HEK293 (cell line): Measurements from ENCODE around the gene PITHD1.
A peak's percentile ranks its signal among the peaks of the same experiment; 100 is the strongest.

Source experiments
- BCL11A ChIP-seq: fragments of 450-650 bp; formaldehyde crosslinking; IDR thresholded peaks from 2 replicates; pipeline ENCODE4 v1.5.1; 2016; ENCODE audit warnings: low read depth, missing biosample characterization, missing genetic modification characterization
- GFI1B ChIP-seq: fragments of 450-650 bp; formaldehyde crosslinking; IDR thresholded peaks from 2 replicates; pipeline ENCODE4 v1.5.1; 2016; ENCODE audit warnings: missing biosample characterization, missing genetic modification characterization
- MYNN ChIP-seq: fragments of 450-650 bp; formaldehyde crosslinking; IDR thresholded peaks from 2 replicates; pipeline ENCODE4 v1.5.1; 2016; ENCODE audit warnings: missing biosample characterization, missing genetic modification characterization, borderline replicate concordance
- OSR2 ChIP-seq: fragments of 450-650 bp; formaldehyde crosslinking; IDR thresholded peaks from 2 replicates; pipeline ENCODE4 v1.5.1; 2016; ENCODE audit warnings: missing biosample characterization, missing genetic modification characterization
- SP3 ChIP-seq: fragments of 450-650 bp; formaldehyde crosslinking; IDR thresholded peaks from 2 replicates; pipeline ENCODE4 v1.5.1; 2016; ENCODE audit warnings: missing biosample characterization, missing genetic modification characterization
- ZBTB1 ChIP-seq: fragments of 450-650 bp; formaldehyde crosslinking; IDR thresholded peaks from 2 replicates; pipeline ENCODE4 v1.5.1; 2016; ENCODE audit warnings: missing biosample characterization, missing genetic modification characterization
- ZFP3 ChIP-seq: fragments of 450-650 bp; formaldehyde crosslinking; IDR thresholded peaks from 2 replicates; pipeline ENCODE4 v1.5.1; 2016; ENCODE audit warnings: low read depth, missing biosample characterization, missing genetic modification characterization
- ZFP37 ChIP-seq: fragments of 450-650 bp; formaldehyde crosslinking; IDR thresholded peaks from 2 replicates; pipeline ENCODE4 v1.5.1; 2016; ENCODE audit warnings: missing biosample characterization, missing genetic modification characterization
- ZNF138 ChIP-seq: fragments of 450-650 bp; formaldehyde crosslinking; IDR thresholded peaks from 2 replicates; pipeline ENCODE4 v1.5.1; 2016; ENCODE audit warnings: missing biosample characterization, missing genetic modification characterization, borderline replicate concordance
- ZNF184 ChIP-seq: fragments of 450-650 bp; IDR thresholded peaks from 2 replicates; pipeline ENCODE4 v1.5.1; 2018; ENCODE audit warnings: missing biosample characterization, mild to moderate bottlenecking, missing genetic modification characterization
- ZNF211 ChIP-seq: fragments of 450-650 bp; formaldehyde crosslinking; IDR thresholded peaks from 2 replicates; pipeline ENCODE4 v1.5.1; 2016; ENCODE audit warnings: low read depth, missing biosample characterization, missing genetic modification characterization
- ZNF350 ChIP-seq: fragments of 450-650 bp; formaldehyde crosslinking; IDR thresholded peaks from 2 replicates; pipeline ENCODE4 v1.5.0; 2017; ENCODE audit warnings: missing biosample characterization, mild to moderate bottlenecking, missing genetic modification characterization
- ZNF394 ChIP-seq: fragments of 450-650 bp; formaldehyde crosslinking; IDR thresholded peaks from 2 replicates; pipeline ENCODE4 v1.5.1; 2016; ENCODE audit warnings: missing biosample characterization, missing genetic modification characterization, mild to moderate bottlenecking, moderate library complexity, borderline replicate concordance
- ZNF670 ChIP-seq: fragments of 450-650 bp; formaldehyde crosslinking; IDR thresholded peaks from 2 replicates; pipeline ENCODE4 v1.5.1; 2016; ENCODE audit warnings: missing biosample characterization, missing genetic modification characterization, low read depth
- ZNF76 ChIP-seq: fragments of 450-650 bp; formaldehyde crosslinking; IDR thresholded peaks from 2 replicates; pipeline ENCODE4; 2016; ENCODE audit warnings: low read depth, missing biosample characterization, missing genetic modification characterization, borderline replicate concordance
- ZSCAN16 ChIP-seq: fragments of 450-650 bp; formaldehyde crosslinking; IDR thresholded peaks from 2 replicates; pipeline ENCODE4 v1.5.1; 2016; ENCODE audit warnings: missing biosample characterization, missing genetic modification characterization
- TF ChIP-seq, protein P1 (sequence below): fragments of 450-650 bp; formaldehyde crosslinking; IDR thresholded peaks from 2 replicates; pipeline ENCODE4 v1.5.1; 2016; ENCODE audit warnings: missing biosample characterization, missing genetic modification characterization, borderline replicate concordance
- TF ChIP-seq, protein P2 (sequence below): fragments of 450-650 bp; formaldehyde crosslinking; IDR thresholded peaks from 2 replicates; pipeline ENCODE4 v1.5.1; 2016; ENCODE audit warnings: missing biosample characterization, missing genetic modification characterization
- TF ChIP-seq, protein P3 (sequence below): fragments of 450-650 bp; formaldehyde crosslinking; IDR thresholded peaks from 2 replicates; pipeline ENCODE4 v1.5.1; 2017; ENCODE audit warnings: missing biosample characterization, missing genetic modification characterization
- TF ChIP-seq, protein P4 (sequence below): fragments of 450-650 bp; formaldehyde crosslinking; IDR thresholded peaks from 2 replicates; pipeline ENCODE4 v1.5.1; 2016; ENCODE audit warnings: missing biosample characterization, missing genetic modification characterization
- TF ChIP-seq, protein P5 (sequence below): fragments of 450-650 bp; formaldehyde crosslinking; conservative IDR thresholded peaks from 2 replicates; pipeline ENCODE4 v1.5.1; 2016; ENCODE audit warnings: low read depth, missing biosample characterization, missing genetic modification characterization

The PITHD1 gene

DNA sequence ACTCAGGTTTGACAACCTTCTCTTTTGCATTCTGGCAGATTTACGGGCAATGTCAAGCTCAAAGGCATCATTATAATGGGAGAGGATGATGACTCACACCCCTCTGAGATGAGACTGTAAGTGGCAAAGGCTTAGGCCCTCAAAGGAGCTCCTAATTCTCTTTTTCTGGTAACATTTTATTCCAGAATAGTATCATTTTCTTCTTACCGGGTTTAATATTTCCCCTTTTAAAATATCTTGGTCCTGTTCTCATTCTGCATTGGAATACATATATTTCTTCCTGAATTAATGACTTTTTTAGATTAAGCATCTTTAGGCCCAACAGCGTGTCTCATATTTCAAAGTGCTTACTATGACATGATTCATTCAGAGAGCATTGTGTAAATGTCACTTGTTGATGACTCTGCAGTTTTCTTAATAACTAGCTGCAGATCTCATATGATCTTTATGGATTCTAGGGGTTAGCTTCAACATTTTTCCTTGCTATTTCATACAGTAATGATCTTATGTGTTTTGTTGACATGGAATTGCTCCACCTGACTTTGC, 1.7 kb downstream of the PITHD1 start (continued):
- TF ChIP-seq ZNF350 (tag by site-specific recombination) (no peak), MYNN (tag by site-specific recombination) (no peak), SP3 (0 out of 2 replicates have a peak, but pooled peaks have one; percentile 14), ZBTB1 (tag by site-specific recombination) (no peak), ZNF184 (tag by site-specific recombination) (no peak), ZFP37 (tag by site-specific recombination) (no peak), ZFP3 (no peak), ZNF670 (tag by site-specific recombination) (no peak), ZNF211 (tag by site-specific recombination) (no peak), ZNF394 (peak; percentile 36; the same call in 1 of the 2 replicates), ZSCAN16 (tag by site-specific recombination) (no peak), BCL11A (tag by site-specific recombination) (no peak), OSR2 (tag by site-specific recombination) (no peak), ZNF138 (tag by site-specific recombination) (no peak), GFI1B (tag by site-specific recombination) (no peak), ZNF76 (tag by site-specific recombination) (no peak)
- TF ChIP-seq, protein P1, sequence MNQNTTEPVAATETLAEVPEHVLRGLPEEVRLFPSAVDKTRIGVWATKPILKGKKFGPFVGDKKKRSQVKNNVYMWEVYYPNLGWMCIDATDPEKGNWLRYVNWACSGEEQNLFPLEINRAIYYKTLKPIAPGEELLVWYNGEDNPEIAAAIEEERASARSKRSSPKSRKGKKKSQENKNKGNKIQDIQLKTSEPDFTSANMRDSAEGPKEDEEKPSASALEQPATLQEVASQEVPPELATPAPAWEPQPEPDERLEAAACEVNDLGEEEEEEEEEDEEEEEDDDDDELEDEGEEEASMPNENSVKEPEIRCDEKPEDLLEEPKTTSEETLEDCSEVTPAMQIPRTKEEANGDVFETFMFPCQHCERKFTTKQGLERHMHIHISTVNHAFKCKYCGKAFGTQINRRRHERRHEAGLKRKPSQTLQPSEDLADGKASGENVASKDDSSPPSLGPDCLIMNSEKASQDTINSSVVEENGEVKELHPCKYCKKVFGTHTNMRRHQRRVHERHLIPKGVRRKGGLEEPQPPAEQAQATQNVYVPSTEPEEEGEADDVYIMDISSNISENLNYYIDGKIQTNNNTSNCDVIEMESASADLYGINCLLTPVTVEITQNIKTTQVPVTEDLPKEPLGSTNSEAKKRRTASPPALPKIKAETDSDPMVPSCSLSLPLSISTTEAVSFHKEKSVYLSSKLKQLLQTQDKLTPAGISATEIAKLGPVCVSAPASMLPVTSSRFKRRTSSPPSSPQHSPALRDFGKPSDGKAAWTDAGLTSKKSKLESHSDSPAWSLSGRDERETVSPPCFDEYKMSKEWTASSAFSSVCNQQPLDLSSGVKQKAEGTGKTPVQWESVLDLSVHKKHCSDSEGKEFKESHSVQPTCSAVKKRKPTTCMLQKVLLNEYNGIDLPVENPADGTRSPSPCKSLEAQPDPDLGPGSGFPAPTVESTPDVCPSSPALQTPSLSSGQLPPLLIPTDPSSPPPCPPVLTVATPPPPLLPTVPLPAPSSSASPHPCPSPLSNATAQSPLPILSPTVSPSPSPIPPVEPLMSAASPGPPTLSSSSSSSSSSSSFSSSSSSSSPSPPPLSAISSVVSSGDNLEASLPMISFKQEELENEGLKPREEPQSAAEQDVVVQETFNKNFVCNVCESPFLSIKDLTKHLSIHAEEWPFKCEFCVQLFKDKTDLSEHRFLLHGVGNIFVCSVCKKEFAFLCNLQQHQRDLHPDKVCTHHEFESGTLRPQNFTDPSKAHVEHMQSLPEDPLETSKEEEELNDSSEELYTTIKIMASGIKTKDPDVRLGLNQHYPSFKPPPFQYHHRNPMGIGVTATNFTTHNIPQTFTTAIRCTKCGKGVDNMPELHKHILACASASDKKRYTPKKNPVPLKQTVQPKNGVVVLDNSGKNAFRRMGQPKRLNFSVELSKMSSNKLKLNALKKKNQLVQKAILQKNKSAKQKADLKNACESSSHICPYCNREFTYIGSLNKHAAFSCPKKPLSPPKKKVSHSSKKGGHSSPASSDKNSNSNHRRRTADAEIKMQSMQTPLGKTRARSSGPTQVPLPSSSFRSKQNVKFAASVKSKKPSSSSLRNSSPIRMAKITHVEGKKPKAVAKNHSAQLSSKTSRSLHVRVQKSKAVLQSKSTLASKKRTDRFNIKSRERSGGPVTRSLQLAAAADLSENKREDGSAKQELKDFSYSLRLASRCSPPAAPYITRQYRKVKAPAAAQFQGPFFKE (tag by site-specific recombination): no peak
- TF ChIP-seq, protein P2, sequence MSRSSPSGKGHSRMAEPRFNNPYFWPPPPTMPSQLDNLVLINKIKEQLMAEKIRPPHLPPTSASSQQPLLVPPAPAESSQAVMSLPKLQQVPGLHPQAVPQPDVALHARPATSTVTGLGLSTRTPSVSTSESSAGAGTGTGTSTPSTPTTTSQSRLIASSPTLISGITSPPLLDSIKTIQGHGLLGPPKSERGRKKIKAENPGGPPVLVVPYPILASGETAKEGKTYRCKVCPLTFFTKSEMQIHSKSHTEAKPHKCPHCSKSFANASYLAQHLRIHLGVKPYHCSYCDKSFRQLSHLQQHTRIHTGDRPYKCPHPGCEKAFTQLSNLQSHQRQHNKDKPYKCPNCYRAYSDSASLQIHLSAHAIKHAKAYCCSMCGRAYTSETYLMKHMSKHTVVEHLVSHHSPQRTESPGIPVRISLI (tag by site-specific recombination): no peak
- TF ChIP-seq, protein P3, sequence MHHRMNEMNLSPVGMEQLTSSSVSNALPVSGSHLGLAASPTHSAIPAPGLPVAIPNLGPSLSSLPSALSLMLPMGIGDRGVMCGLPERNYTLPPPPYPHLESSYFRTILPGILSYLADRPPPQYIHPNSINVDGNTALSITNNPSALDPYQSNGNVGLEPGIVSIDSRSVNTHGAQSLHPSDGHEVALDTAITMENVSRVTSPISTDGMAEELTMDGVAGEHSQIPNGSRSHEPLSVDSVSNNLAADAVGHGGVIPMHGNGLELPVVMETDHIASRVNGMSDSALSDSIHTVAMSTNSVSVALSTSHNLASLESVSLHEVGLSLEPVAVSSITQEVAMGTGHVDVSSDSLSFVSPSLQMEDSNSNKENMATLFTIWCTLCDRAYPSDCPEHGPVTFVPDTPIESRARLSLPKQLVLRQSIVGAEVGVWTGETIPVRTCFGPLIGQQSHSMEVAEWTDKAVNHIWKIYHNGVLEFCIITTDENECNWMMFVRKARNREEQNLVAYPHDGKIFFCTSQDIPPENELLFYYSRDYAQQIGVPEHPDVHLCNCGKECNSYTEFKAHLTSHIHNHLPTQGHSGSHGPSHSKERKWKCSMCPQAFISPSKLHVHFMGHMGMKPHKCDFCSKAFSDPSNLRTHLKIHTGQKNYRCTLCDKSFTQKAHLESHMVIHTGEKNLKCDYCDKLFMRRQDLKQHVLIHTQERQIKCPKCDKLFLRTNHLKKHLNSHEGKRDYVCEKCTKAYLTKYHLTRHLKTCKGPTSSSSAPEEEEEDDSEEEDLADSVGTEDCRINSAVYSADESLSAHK: no peak
- TF ChIP-seq, protein P4, sequence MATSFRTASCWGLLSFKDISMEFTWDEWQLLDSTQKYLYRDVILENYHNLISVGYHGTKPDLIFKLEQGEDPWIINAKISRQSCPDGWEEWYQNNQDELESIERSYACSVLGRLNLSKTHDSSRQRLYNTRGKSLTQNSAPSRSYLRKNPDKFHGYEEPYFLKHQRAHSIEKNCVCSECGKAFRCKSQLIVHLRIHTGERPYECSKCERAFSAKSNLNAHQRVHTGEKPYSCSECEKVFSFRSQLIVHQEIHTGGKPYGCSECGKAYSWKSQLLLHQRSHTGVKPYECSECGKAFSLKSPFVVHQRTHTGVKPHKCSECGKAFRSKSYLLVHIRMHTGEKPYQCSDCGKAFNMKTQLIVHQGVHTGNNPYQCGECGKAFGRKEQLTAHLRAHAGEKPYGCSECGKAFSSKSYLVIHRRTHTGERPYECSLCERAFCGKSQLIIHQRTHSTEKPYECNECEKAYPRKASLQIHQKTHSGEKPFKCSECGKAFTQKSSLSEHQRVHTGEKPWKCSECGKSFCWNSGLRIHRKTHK (tag by site-specific recombination): no peak
- TF ChIP-seq, protein P5, sequence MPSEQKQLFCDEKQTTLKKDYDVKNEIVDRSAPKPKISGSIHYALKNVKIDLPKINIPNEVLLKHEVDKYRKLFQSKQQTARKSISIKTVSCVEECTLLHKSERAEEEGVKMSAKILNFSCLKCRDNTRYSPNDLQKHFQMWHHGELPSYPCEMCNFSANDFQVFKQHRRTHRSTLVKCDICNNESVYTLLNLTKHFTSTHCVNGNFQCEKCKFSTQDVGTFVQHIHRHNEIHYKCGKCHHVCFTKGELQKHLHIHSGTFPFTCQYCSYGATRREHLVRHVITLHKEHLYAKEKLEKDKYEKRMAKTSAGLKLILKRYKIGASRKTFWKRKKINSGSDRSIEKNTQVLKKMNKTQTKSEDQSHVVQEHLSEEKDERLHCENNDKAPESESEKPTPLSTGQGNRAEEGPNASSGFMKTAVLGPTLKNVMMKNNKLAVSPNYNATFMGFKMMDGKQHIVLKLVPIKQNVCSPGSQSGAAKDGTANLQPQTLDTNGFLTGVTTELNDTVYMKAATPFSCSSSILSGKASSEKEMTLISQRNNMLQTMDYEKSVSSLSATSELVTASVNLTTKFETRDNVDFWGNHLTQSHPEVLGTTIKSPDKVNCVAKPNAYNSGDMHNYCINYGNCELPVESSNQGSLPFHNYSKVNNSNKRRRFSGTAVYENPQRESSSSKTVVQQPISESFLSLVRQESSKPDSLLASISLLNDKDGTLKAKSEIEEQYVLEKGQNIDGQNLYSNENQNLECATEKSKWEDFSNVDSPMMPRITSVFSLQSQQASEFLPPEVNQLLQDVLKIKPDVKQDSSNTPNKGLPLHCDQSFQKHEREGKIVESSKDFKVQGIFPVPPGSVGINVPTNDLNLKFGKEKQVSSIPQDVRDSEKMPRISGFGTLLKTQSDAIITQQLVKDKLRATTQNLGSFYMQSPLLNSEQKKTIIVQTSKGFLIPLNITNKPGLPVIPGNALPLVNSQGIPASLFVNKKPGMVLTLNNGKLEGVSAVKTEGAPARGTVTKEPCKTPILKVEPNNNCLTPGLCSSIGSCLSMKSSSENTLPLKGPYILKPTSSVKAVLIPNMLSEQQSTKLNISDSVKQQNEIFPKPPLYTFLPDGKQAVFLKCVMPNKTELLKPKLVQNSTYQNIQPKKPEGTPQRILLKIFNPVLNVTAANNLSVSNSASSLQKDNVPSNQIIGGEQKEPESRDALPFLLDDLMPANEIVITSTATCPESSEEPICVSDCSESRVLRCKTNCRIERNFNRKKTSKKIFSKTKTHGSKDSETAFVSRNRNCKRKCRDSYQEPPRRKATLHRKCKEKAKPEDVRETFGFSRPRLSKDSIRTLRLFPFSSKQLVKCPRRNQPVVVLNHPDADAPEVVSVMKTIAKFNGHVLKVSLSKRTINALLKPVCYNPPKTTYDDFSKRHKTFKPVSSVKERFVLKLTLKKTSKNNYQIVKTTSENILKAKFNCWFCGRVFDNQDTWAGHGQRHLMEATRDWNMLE (tag by site-specific recombination): no peak
